Ascending aorta (tissue), 2 donors: Measurements from ENCODE around the gene PPP1R1A. TPM values are rescaled to one million over a fixed set of nuclear protein-coding genes. Genes with fewer than 3 reads are reported as not detected.
A peak's percentile ranks its signal among the peaks of the same experiment; 100 is the strongest.

Experiments used
- DNase-seq, 2 donors: peaks; one replicate each; pipeline ENCODE4 v3.0.0-alpha.2; 2019; ENCODE audit warnings: low spot score in 2 of 2
- H3K27ac ChIP-seq, 2 donors: fragments of 200-600 bp; sonication (generic); one replicate each; pipeline ENCODE4 v1.5.1; 2016 to 2017; ENCODE audit warnings: mild to moderate bottlenecking in 1 of 2
- H3K27me3 ChIP-seq: fragments of 200-600 bp; sonication (generic); one replicate; pipeline ENCODE4 v1.5.1; 2017
- H3K36me3 ChIP-seq, 2 donors: fragments of 200-600 bp; sonication (generic); one replicate each; pipeline ENCODE4 v1.5.1; 2016
- H3K4me1 ChIP-seq, 2 donors: fragments of 200-600 bp; sonication (generic); one replicate each; pipeline ENCODE4 v1.5.1; 2016 to 2017; ENCODE audit warnings: mild to moderate bottlenecking in 1 of 2
- H3K4me3 ChIP-seq, 2 donors: fragments of 200-600 bp; sonication (generic); one replicate each; pipeline ENCODE4 v1.5.1; 2016 to 2017; ENCODE audit warnings: mild to moderate bottlenecking in 1 of 2
- H3K9me3 ChIP-seq, 2 donors: fragments of 200-600 bp; sonication (generic); one replicate each; pipeline ENCODE4 v1.5.1; 2016
- CTCF ChIP-seq, 3 experiments: fragments of 200-600 bp in 2 of 3; fragments of 450-650 bp in 1 of 3; sonication (generic) in 2 of 3; IDR thresholded peaks; one replicate each; pipeline ENCODE4 v1.5.1; 2016 to 2019; ENCODE audit warnings: antibody characterized with exemption in 3 of 3, mild to moderate bottlenecking in 1 of 3, moderate library complexity in 1 of 3
- intact Hi-C: fragments of 100-400 bp; cut with DNase I; formaldehyde crosslinking; loops from one replicate; pipeline ENCODE4 v1.15.1; 2023
- total RNA-seq: library from RNA; depleted of rRNA; stranded (reverse); fragments of >200 nt; gene quantifications from one replicate; pipeline ENCODE4 v1.1.0, GENCODE V29; 2016

The PPP1R1A gene
- total RNA-seq, 1 donor from 2014 or later: 28.7 TPM

DNA sequence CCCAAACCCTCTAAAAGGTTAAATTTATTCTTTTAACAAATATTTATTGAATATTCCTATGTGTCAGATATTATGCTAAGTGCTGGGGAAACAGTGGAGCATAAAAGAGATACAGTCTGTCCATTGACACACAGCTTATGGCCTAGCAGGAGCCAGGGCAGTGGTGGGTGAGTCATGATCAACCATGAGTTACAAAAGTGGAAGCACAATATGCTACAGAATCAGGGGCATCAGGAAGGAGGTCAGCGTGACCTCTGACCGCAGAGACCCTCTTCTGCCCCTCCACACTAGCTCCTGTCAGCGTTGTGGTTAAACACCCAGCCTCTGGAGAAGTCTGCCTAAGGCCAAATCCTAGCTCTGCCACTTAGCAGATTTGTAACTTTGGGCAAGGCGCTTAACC is 4.7 kb upstream of the PPP1R1A start:
- no peaks in the 10 kb centered on the region for H3K9me3 ChIP-seq
- H3K27me3 ChIP-seq: no peaks in the 10 kb centered on the region
- DNase-seq: no peak
- TF ChIP-seq CTCF (IDR thresholded peaks at IDR 0.05): no peak
- peaks cover 4% of the 10 kb centered on the region in 2 donors for H3K4me1 ChIP-seq
- no peaks in the 10 kb centered on the region for H3K36me3 ChIP-seq
- intact Hi-C loops: no loop called here
- no peak overlapping the region for H3K27ac ChIP-seq
- H3K4me3 ChIP-seq: no peak overlapping the region

DNA sequence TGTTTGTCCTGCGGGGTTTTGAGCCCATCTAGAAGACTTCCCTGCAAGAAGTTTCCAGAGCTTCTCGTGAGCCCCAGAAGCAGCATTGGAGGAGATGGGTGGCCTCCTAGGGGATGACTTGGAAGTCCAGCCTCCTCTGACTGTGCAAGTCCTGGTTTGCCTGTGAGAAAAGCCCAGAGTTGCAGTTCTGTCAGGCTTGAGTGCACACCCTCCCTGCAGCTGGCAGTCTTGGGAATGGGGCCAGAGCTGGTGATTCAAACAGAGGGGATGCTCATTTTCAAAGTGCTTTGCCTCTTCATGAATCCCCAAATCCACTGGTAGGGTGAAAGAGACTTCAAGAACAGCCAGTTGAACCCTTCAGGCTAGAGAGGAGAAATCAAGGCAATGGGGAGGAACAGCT is 3.9 kb upstream of the PPP1R1A start:
- H3K4me3 ChIP-seq: no peak overlapping the region
- intact Hi-C loops: no loop called here
- no peaks in the 10 kb centered on the region for H3K27me3 ChIP-seq
- no peaks in the 10 kb centered on the region for H3K9me3 ChIP-seq
- peaks cover 4 to 10% of the 10 kb centered on the region in 2 donors for H3K4me1 ChIP-seq
- TF ChIP-seq CTCF (IDR thresholded peaks at IDR 0.05): no peak
- H3K36me3 ChIP-seq: no peaks in the 10 kb centered on the region
- no peak overlapping the region for H3K27ac ChIP-seq
- no peak for DNase-seq

DNA sequence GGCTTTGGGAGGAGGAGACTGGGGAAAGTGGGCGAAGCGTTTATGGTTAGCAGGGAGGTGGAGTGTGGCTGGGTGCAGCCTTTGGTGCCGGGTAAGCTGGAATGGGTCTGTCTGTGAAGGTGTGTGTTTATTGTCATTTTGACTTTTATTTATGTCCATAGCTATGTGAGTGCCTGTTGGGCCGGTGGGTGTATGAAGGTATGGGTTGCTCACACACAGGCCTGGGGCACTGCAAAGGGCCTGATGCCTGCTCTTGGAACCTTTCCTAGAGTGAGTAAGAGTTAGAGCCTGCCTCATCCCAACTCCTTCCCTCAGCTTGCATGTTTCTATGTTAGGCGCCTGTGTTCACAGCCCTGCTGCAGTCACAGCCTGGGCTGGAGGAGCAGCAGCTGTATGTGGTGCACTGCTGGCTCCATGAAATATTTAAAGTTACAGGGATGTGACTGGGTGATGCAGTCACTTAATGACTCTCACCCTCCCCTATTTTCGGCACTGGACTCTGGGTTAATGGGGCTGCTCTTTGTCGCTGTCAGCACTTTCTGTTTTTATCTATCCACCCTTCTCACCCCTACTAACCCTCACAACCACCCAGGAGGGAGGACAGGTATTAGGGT is 2.6 kb upstream of the PPP1R1A start:
- peaks cover 4 to 10% of the 10 kb centered on the region in 2 donors for H3K4me1 ChIP-seq
- H3K27ac ChIP-seq: peak overlapping the region; percentile 71
- TF ChIP-seq CTCF (IDR thresholded peaks at IDR 0.05): no peak
- no peak overlapping the region for H3K4me3 ChIP-seq
- intact Hi-C loops: no loop called here
- no peaks in the 10 kb centered on the region for H3K27me3 ChIP-seq
- no peaks in the 10 kb centered on the region for H3K36me3 ChIP-seq
- DNase-seq: no peak
- H3K9me3 ChIP-seq: no peaks in the 10 kb centered on the region

DNA sequence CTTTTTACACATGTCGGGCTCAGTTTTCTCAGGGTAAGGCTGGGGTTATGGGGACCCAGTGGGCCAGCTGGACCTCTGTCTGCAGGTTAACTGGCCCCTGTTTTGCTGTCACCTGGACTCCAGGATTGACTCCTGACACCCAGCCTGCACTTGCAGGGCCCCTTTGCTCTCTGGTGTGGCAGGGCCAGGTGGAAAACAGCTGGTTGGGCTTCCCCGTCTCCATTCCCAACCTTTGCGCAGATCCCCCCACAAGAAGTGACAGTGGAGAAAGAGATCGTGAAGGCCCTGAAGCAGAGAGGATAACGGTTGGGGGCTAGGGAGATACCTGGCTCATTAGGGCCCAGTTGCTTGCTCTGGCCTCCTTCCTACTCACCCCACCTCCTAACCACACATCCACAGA is 1.5 kb upstream of the PPP1R1A start:
- Histone ChIP-seq H3K9me3 (no peaks in the 10 kb centered on the region), H3K4me1 (peaks cover 4 to 10% of the 10 kb centered on the region in 2 donors), H3K27ac (peak overlapping the region in 1 of 2 donors; percentile 71), H3K27me3 (no peaks in the 10 kb centered on the region), H3K4me3 (no peak overlapping the region), H3K36me3 (no peaks in the 10 kb centered on the region)
- intact Hi-C loops: no loop called here
- no peak for TF ChIP-seq CTCF (IDR thresholded peaks at IDR 0.05)
- DNase-seq: no peak

- no peak for DNase-seq
- Histone ChIP-seq H3K27me3 (no peaks in the 10 kb centered on the region), H3K27ac (peak overlapping the region in 1 of 2 donors; percentile 9), H3K36me3 (no peaks in the 10 kb centered on the region), H3K9me3 (no peaks in the 10 kb centered on the region), H3K4me3 (peak overlapping the region; percentile 73 to 86), H3K4me1 (peaks cover 4 to 10% of the 10 kb centered on the region in 2 donors)
- TF ChIP-seq CTCF (IDR thresholded peaks at IDR 0.05): no peak
- intact Hi-C loops: no loop called here
Observed at GRCh38 chr12:54588890-54589267, 420 bp upstream of the PPP1R1A start.
